Ectodermal cell (in vitro differentiated cells): ENCODE results near the gene ENOX1.

ENCODE experiments used
- H3K27ac ChIP-seq: 2 replicates; pipeline ENCODE4 v1.7.0; 2013; ENCODE audit warnings: mild to moderate bottlenecking, low read depth, low read length; ENCODE audit not compliant: insufficient read depth, poor library complexity, severe bottlenecking
- H3K27me3 ChIP-seq: 2 replicates; pipeline ENCODE4 v1.7.0; 2013; ENCODE audit warnings: mild to moderate bottlenecking, low read length; ENCODE audit not compliant: insufficient read depth, control insufficient read depth, poor library complexity, severe bottlenecking
- H3K36me3 ChIP-seq: one replicate; pipeline ENCODE4 v1.7.0; 2013; ENCODE audit warnings: low read length; ENCODE audit not compliant: control insufficient read depth, insufficient read depth
- H3K4me1 ChIP-seq: one replicate; pipeline ENCODE4 v1.7.0; 2013; ENCODE audit warnings: low read length; ENCODE audit not compliant: control insufficient read depth, insufficient read depth
- H3K4me3 ChIP-seq: 2 replicates; pipeline ENCODE4 v1.7.0; 2013; ENCODE audit warnings: low read depth, low read length, control low read depth; ENCODE audit not compliant: insufficient read depth
- H3K9me3 ChIP-seq: 2 replicates; pipeline ENCODE4 v1.7.0; 2013; ENCODE audit warnings: mild to moderate bottlenecking, low read length, moderate library complexity; ENCODE audit not compliant: control insufficient read depth
- WGBS, 2 experiments: methylation state at CpG; one replicate each; pipeline ENCODE4 v1.1.7; 2013; ENCODE audit warnings: missing lambda C conversion rate in 2 of 2; 5-methylcytosine and 5-hydroxymethylcytosine counted together

ENOX1 gene

GRCh38 chr13:43260999-43261398, 525.8 kb downstream of the ENOX1 start:
- H3K27ac ChIP-seq, result no peak overlapping the region
- 96 to 97% methylated on average over 5 of the region's 5 CpGs for WGBS, 2 experiments
- no peaks in the 10 kb centered on the region for H3K36me3 ChIP-seq
- no peaks in the 10 kb centered on the region for H3K4me1 ChIP-seq
- no peaks in the 10 kb centered on the region for H3K9me3 ChIP-seq
- no peak overlapping the region for H3K4me3 ChIP-seq
- no peaks in the 10 kb centered on the region for H3K27me3 ChIP-seq

GRCh38 chr13:43258771-43259170, 528.0 kb downstream of the ENOX1 start:
- WGBS, 2 experiments, result 90 to 100% methylated on average over 1 of the region's 1 CpG

DNA sequence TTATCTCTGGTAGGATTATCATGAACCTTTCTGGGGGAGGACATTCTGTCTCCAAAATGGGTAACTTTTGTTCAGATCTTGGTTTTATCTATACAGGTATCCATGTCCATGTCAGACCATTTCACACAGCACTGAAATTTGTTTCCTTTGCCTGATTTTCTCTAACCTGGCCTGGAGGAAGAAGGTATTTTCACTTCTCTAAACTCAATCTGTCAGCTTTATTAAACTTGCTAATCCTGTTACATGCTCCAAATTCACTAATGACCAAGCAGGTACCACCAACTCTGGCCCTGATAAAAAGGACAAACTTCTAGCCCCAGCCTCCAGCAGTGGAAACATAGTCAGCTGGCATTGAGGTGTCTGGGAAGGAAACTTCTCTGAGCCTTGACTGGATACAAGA, 529.0 kb downstream of the ENOX1 start:
- no peak overlapping the region for H3K4me3 ChIP-seq
- no peak overlapping the region for H3K27ac ChIP-seq
- no peaks in the 10 kb centered on the region for H3K4me1 ChIP-seq
- no peaks in the 10 kb centered on the region for H3K27me3 ChIP-seq
- H3K9me3 ChIP-seq, result no peaks in the 10 kb centered on the region
- H3K36me3 ChIP-seq, result no peaks in the 10 kb centered on the region

More at GRCh38 chr13:43258771-43259170, 528.0 kb downstream of the ENOX1 start:
- H3K4me3 ChIP-seq, result no peak overlapping the region
- H3K27me3 ChIP-seq, result no peaks in the 10 kb centered on the region
- no peaks in the 10 kb centered on the region for H3K36me3 ChIP-seq
- no peak overlapping the region for H3K27ac ChIP-seq
- no peaks in the 10 kb centered on the region for H3K9me3 ChIP-seq
- H3K4me1 ChIP-seq, result no peaks in the 10 kb centered on the region

DNA sequence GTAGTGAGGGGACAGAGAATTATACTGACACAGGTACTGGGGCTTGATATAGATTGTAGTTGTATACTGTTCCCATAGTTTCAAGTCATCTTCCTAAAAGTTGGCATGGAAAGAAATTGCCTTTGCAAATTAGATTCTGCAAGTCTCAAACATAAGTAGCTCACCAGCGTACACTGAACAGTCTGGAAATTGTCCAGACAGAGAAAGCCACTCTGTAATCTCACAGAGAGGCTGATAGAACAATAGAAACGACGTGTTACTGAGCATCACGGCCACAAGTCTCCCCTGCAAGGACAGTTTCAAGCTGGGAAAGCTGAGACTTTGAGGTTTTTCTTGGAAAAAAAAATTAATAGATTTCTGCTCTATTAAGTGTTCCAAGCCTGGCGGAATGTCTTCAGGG, 534.8 kb downstream of the ENOX1 start:
- no peaks in the 10 kb centered on the region for H3K9me3 ChIP-seq
- no peaks in the 10 kb centered on the region for H3K4me1 ChIP-seq
- no peaks in the 10 kb centered on the region for H3K27me3 ChIP-seq
- H3K36me3 ChIP-seq, result no peaks in the 10 kb centered on the region
- H3K27ac ChIP-seq, result no peak overlapping the region
- H3K4me3 ChIP-seq, result no peak overlapping the region
- 92 to 98% methylated on average over 5 of the region's 5 CpGs for WGBS, 2 experiments

- Histone ChIP-seq H3K4me3 (no peak overlapping the region), H3K4me1 (no peaks in the 10 kb centered on the region), H3K9me3 (no peaks in the 10 kb centered on the region), H3K36me3 (no peaks in the 10 kb centered on the region), H3K27me3 (no peaks in the 10 kb centered on the region), H3K27ac (no peak overlapping the region)
- 60 to 61% methylated on average over 3 of the region's 3 CpGs for WGBS, 2 experiments
Measured at GRCh38 chr13:43246382-43246781, 540.4 kb downstream of the ENOX1 start.

GRCh38 chr13:43245374-43245964, 541.3 kb downstream of the ENOX1 start:
- Histone ChIP-seq H3K27me3 (no peaks in the 10 kb centered on the region), H3K4me3 (no peak overlapping the region), H3K36me3 (no peaks in the 10 kb centered on the region), H3K9me3 (no peaks in the 10 kb centered on the region), H3K27ac (no peak overlapping the region), H3K4me1 (no peaks in the 10 kb centered on the region)
- WGBS, 2 experiments, result 94 to 95% methylated on average over 8 of the region's 8 CpGs

- no peaks in the 10 kb centered on the region for H3K36me3 ChIP-seq
- no peaks in the 10 kb centered on the region for H3K9me3 ChIP-seq
- no peaks in the 10 kb centered on the region for H3K27me3 ChIP-seq
- WGBS, 2 experiments, result 88 to 96% methylated on average over 5 of the region's 5 CpGs
- no peak overlapping the region for H3K27ac ChIP-seq
- no peaks in the 10 kb centered on the region for H3K4me1 ChIP-seq
- H3K4me3 ChIP-seq, result no peak overlapping the region
Measured at GRCh38 chr13:43244481-43244880, 542.3 kb downstream of the ENOX1 start.

DNA sequence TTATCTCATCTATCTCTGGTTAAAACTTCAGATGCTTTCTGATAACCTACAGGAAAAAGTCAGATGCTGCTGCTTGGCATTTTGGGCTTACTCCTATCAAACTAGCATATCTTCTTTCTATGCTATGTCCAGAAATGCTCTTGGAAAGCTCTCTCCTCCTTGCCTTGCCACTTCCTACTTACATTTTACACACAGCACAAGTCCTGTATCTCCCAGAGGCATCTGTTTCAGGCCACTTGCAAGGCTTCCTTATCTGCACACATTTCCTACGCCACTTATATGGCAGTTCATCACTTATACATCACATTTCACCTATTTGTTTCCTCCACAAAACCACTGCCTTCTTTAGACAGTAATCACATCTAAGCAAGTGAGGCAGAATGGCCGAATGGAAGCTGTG, 543.1 kb downstream of the ENOX1 start:
- H3K4me1 ChIP-seq, result no peaks in the 10 kb centered on the region
- no peaks in the 10 kb centered on the region for H3K9me3 ChIP-seq
- no peak overlapping the region for H3K27ac ChIP-seq
- H3K27me3 ChIP-seq, result no peaks in the 10 kb centered on the region
- 90 to 92% methylated on average over 2 of the region's 2 CpGs for WGBS, 2 experiments
- H3K36me3 ChIP-seq, result no peaks in the 10 kb centered on the region
- no peak overlapping the region for H3K4me3 ChIP-seq

DNA sequence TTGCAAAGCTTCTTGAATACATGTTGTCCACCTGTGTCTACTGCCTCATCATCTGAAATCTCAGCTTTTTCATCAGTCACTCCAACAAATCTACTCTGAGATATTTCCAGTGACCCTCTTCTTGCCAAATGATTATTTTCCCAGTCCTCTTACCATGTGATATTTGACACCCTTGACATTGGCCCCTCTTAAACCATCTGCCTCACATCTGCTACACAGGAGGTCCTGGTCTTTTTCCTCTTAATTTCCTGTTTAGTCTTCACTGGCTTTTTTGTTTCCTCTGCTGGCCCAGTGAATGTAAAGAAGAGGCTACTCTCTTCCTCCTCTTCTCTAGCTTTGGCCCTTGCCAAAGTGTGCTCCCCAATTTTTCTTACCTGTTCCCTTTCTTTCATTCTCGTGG, 544.7 kb downstream of the ENOX1 start:
- no peak overlapping the region for H3K27ac ChIP-seq
- no peaks in the 10 kb centered on the region for H3K4me1 ChIP-seq
- H3K4me3 ChIP-seq, result no peak overlapping the region
- H3K36me3 ChIP-seq, result no peaks in the 10 kb centered on the region
- no peaks in the 10 kb centered on the region for H3K9me3 ChIP-seq
- 89 to 100% methylated on average over 1 of the region's 1 CpG for WGBS, 2 experiments
- no peaks in the 10 kb centered on the region for H3K27me3 ChIP-seq

DNA sequence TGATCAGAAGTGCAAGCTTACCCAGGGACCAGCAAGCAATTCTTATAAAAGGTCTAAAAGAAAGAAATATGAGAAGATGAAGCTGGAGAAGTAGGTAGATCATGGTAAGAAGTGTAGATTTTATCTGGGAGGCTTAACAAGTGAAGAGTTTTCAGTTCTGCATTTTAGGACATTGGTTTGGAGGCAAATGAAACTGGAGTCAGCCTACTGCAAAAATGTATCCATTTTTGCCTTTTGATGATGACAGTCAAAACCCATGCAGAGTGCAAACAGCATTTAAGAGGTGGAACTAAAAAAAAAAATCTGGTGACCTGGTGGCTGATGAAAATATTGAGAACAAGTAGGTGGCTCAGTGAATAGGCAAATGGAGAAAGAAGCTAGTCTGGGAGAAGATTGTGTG, 546.5 kb downstream of the ENOX1 start:
- Histone ChIP-seq H3K36me3 (no peaks in the 10 kb centered on the region), H3K4me1 (no peaks in the 10 kb centered on the region), H3K27ac (no peak overlapping the region), H3K9me3 (no peaks in the 10 kb centered on the region), H3K27me3 (no peaks in the 10 kb centered on the region), H3K4me3 (no peak overlapping the region)

DNA sequence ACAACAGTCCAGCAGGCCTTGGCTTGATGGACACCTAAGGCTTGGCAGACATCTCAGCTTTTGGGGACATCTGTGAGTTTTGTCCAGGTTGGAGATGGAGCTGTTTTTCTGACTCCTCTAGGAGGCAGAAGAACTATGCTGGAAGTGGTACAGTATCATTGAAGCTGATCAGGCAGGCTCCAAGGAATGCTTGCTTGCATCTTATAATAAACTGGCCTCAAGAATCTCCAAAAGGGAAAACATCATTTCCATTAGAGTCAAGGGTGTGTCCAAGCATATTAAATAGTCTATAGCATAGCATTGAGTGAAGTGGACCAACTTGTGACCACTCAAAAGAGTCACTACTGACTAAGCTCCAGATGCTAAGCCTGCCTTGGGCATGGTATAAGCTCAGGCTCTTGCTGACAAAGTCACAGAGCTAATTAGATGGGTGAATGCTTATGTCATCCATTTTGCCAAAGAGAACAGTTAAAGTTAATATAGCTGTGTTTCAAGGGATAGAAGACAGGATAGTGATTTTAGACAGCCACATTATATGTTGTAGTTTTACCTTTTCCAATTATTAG, 547.4 kb downstream of the ENOX1 start:
- Histone ChIP-seq H3K4me1 (no peaks in the 10 kb centered on the region), H3K4me3 (no peak overlapping the region), H3K27ac (no peak overlapping the region), H3K36me3 (no peaks in the 10 kb centered on the region), H3K27me3 (no peaks in the 10 kb centered on the region), H3K9me3 (no peaks in the 10 kb centered on the region)
